ENCODE results near the gene WNT2. TPM values are rescaled to one million over a fixed set of nuclear protein-coding genes. Genes with fewer than 3 reads are reported as not detected.
A peak's percentile ranks its signal among the peaks of the same experiment; 100 is the strongest.

The WNT2 gene
- total RNA-seq, 1 donor from 2014 or later: 0.57 TPM

DNA sequence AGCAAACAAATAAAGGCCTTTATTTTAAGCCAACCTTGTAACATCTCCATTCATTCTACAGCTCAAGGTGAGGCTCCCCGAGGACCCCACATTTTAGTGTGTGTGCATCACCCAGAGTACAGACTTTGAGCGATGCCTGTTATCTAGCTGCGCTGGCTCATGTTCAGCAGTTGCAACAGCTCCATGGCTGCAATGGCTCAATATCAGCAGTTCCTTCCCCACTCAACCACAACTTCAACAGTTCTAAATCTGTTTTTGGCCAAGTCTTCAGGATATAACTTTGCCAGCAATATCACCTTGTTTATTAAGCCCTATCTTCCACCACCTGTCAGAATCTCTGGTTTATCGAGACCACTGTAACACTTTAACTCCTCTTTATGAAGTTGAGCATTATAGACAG, 95.8 kb downstream of the WNT2 start:
- intact Hi-C loops (cut with micrococcal nuclease): no loop called here
- DNase-seq (no peak), ATAC-seq (peak; percentile 75)

DNA sequence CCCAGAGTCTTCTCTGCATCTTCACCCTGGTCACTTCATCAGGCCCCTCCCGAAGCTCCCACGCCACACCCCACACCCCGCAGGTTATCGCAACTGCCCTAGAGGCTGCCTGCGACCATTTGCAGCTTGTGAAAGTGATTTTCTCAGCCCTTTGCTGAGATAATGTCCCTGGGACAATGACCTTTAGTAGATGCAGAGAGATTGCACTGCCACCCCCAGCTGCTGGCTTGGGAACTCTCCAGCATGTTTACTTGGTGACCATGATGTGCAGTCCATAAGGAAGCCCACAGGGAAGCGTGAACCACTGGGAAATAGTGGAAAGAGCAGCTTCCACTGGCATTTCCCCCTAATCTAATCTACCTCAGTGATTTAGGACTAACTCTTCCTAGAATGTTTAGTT, 97.3 kb downstream of the WNT2 start:
- no peak for DNase-seq
- no peak for ATAC-seq
- intact Hi-C loops (cut with micrococcal nuclease): no loop called here

Other genes starting within 250 kb of the WNT2 start
- not detected for gene ASZ1, start 104.4 kb upstream of the WNT2 start, total RNA-seq
- 3.0 TPM for gene CFTR, start 157.0 kb upstream of the WNT2 start, total RNA-seq

Data from left ventricle myocardium superior (tissue), 1 donor.